ENCODE data around the gene EXOC5.

DNA sequence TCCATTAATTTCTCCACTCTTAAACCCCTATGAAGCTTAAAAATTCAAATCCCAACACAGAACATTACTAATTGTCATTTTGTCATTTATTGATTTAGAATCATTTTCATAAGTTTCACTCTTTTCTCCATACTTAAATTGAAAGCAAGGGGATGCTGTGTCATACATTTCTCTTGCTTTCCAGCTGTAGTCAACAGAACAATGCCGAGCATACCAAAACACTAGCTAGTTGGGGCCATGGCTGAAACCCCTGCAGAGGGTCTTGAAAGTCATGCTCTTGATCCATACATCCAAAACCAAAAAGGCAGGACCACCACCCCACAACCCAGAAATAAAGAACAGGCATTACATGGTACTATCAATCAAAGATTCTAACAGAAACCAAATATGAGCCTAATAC lies 9.0 kb downstream of the EXOC5 start:
- TF ChIP-seq EZH2 (IDR thresholded peaks at IDR 0.05; ENCODE audit: borderline replicate concordance, low read length), result no peak
- TF ChIP-seq, protein P1, sequence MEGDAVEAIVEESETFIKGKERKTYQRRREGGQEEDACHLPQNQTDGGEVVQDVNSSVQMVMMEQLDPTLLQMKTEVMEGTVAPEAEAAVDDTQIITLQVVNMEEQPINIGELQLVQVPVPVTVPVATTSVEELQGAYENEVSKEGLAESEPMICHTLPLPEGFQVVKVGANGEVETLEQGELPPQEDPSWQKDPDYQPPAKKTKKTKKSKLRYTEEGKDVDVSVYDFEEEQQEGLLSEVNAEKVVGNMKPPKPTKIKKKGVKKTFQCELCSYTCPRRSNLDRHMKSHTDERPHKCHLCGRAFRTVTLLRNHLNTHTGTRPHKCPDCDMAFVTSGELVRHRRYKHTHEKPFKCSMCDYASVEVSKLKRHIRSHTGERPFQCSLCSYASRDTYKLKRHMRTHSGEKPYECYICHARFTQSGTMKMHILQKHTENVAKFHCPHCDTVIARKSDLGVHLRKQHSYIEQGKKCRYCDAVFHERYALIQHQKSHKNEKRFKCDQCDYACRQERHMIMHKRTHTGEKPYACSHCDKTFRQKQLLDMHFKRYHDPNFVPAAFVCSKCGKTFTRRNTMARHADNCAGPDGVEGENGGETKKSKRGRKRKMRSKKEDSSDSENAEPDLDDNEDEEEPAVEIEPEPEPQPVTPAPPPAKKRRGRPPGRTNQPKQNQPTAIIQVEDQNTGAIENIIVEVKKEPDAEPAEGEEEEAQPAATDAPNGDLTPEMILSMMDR (conservative IDR thresholded peaks at IDR 0.05 in 1 of 2, IDR thresholded peaks at IDR 0.05 in 1 of 2; ENCODE audit: extremely low read depth in 1 of 2, insufficient read depth in 1 of 2, low read depth in 1 of 2, low read length in 2 of 2), result no peak

All from mammary epithelial cell (primary cell).